GM13977 (cell line): ENCODE measurements around the gene SH2D6.
"Not testable (repeated sequence)": the region's sequence is repeated elsewhere in the genome, so short reads cannot be mapped to it uniquely, and the experiment has no call there.

Experiments
- DNase-seq: peaks from one replicate; pipeline ENCODE4 v3.0.0; 2012; ENCODE audit warnings: low spot score
- CTCF ChIP-seq: IDR thresholded peaks from 2 replicates; pipeline ENCODE4 v1.5.1; 2012; ENCODE audit warnings: mild to moderate bottlenecking, control low read depth; ENCODE audit not compliant: insufficient read depth; ENCODE audit errors: extremely low read depth, missing control alignments
- in situ Hi-C: fragments of 300-500 bp; cut with MboI; formaldehyde crosslinking; loops from one replicate; pipeline ENCODE4 v1.12.0; 2022; ENCODE audit warnings: low sequenced_read_pairs, low pct_unique_long_range_greater_than_20kb, mixed read lengths, inconsistent platforms; ENCODE audit not compliant: unreplicated experiment

The SH2D6 gene

GRCh38 chr2:85439025-85439472 is 20.5 kb downstream of the SH2D6 start:
- in situ Hi-C loops = no loop called here
- no peak for TF ChIP-seq CTCF

GRCh38 chr2:85439569-85439968 is 21.1 kb downstream of the SH2D6 start:
- in situ Hi-C loops, DNase-seq: not testable (repeated sequence)

More at GRCh38 chr2:85439025-85439472, 20.5 kb downstream of the SH2D6 start:
- DNase-seq = no peak

GRCh38 chr2:85439986-85440385 is 21.5 kb downstream of the SH2D6 start:
- DNase-seq = no peak
- in situ Hi-C loops = no loop called here
- no peak for TF ChIP-seq CTCF

GRCh38 chr2:85440729-85441128 is 22.2 kb downstream of the SH2D6 start:
- DNase-seq = no peak
- no peak for TF ChIP-seq CTCF
- in situ Hi-C loops = no loop called here

- no peak for DNase-seq
- no peak for TF ChIP-seq CTCF
- in situ Hi-C loops = no loop called here
These were observed 23.4 kb downstream of the SH2D6 start for GRCh38 chr2:85441864-85442263.

GRCh38 chr2:85444629-85445172 is 26.2 kb downstream of the SH2D6 start:
- in situ Hi-C loops = no loop called here
- DNase-seq = no peak
- TF ChIP-seq CTCF = no peak

GRCh38 chr2:85445316-85446295 is 27.1 kb downstream of the SH2D6 start:
- in situ Hi-C loops = no loop called here
- no peak for TF ChIP-seq CTCF
- no peak for DNase-seq
